Left lung (tissue), 10 donors: Measurements from ENCODE around the gene ZNF778. TPM values are rescaled to one million over a fixed set of nuclear protein-coding genes. Genes with fewer than 3 reads are reported as not detected.

Experiments used
- ATAC-seq: fragments of 200-7000 bp; cut with Tn5 transposase; one replicate; pipeline ENCODE4 v1.9.1; 2020; ENCODE audit warnings: moderate library complexity
- DNase-seq, 4 donors: peaks; one replicate each; pipeline ENCODE4 v3.0.0-alpha.2; 2013 to 2020
- H3K27ac ChIP-seq, 2 donors: fragments of 200-600 bp; sonication (generic) in 1 of 2; one replicate each; pipeline versions ENCODE4 v1.5.0 to v1.8.0; 2020 to 2021
- H3K27me3 ChIP-seq, 2 donors: fragments of 200-600 bp; sonication (generic) in 1 of 2; one replicate each; pipeline versions ENCODE4 v1.5.0 to v1.8.0; 2020 to 2021
- H3K36me3 ChIP-seq, 2 donors: fragments of 200-600 bp; sonication (generic) in 1 of 2; one replicate each; pipeline versions ENCODE4 v1.5.0 to v1.8.0; 2020 to 2021
- H3K4me1 ChIP-seq, 2 donors: fragments of 200-600 bp; one replicate each; pipeline ENCODE4 v1.8.0; 2021
- H3K4me3 ChIP-seq, 2 donors: fragments of 200-600 bp; sonication (generic) in 1 of 2; one replicate each; pipeline versions ENCODE4 v1.5.0 to v1.8.0; 2020 to 2021; ENCODE audit warnings: mild to moderate bottlenecking in 1 of 2
- H3K9me3 ChIP-seq, 2 donors: fragments of 200-600 bp; sonication (generic) in 1 of 2; one replicate each; pipeline versions ENCODE4 v1.5.0 to v1.8.0; 2020 to 2021
- CTCF ChIP-seq, 2 donors: fragments of 200-600 bp; sonication (generic) in 1 of 2; IDR thresholded peaks; one replicate each; pipeline versions ENCODE4 v1.5.0 to v1.8.0; 2021; ENCODE audit warnings: antibody characterized with exemption in 2 of 2
- intact Hi-C, 2 donors: fragments of 100-400 bp; cut with DNase I; formaldehyde crosslinking; loops; one replicate each; pipeline versions ENCODE4 v1.11.2 to v1.14.2; 2022
- polyA plus RNA-seq, 6 donors: library from polyadenylated mRNA; unstranded; fragments of 120-200 nt; gene quantifications; one replicate each; pipeline ENCODE4 v1.2.1, GENCODE V29; 2013; ENCODE audit not compliant: insufficient read length in 6 of 6
- total RNA-seq, 2 donors: library from RNA; stranded (reverse); fragmentation: NEBNext Ultra II Directional; extraction: Animal tissue kit (Norgen Biotek cat#: 25700); gene quantifications; one replicate each; pipeline ENCODE4 v1.2.1, GENCODE V29; 2021
- donor health status: DM: no; HTN: yes; CAD: no.
- donor health status: DM: no; HTN: no; CAD: no.

The ZNF778 gene
- total and polyA plus RNA-seq, 8 donors: 4.0 to 9.5 (median 6.1) TPM

- Histone ChIP-seq H3K4me3 (no peak overlapping the region), H3K4me1 (peaks cover 10 to 17% of the 10 kb centered on the region in 2 donors), H3K27me3 (peaks cover 0 to 89% of the 10 kb centered on the region in 2 donors), H3K9me3 (no peaks in the 10 kb centered on the region), H3K36me3 (no peaks in the 10 kb centered on the region), H3K27ac (no peak overlapping the region)
- no peak for DNase-seq
- intact Hi-C loops: no loop called here
- no peak for TF ChIP-seq CTCF (IDR thresholded peaks at IDR 0.05)
- no peak for ATAC-seq
Measured at GRCh38 chr16:89174055-89174827, 43.3 kb upstream of the ZNF778 start.

GRCh38 chr16:89174877-89175276 lies 42.6 kb upstream of the ZNF778 start:
- peaks cover 10 to 17% of the 10 kb centered on the region in 2 donors for H3K4me1 ChIP-seq
- no peak for TF ChIP-seq CTCF (IDR thresholded peaks at IDR 0.05)
- H3K4me3 ChIP-seq: no peak overlapping the region
- peaks cover 0 to 89% of the 10 kb centered on the region in 2 donors for H3K27me3 ChIP-seq
- DNase-seq: no peak
- ATAC-seq: no peak
- intact Hi-C loops: no loop called here
- H3K9me3 ChIP-seq: no peaks in the 10 kb centered on the region
- no peak overlapping the region for H3K27ac ChIP-seq
- no peaks in the 10 kb centered on the region for H3K36me3 ChIP-seq

- DNase-seq: no peak
- no peak overlapping the region for H3K27ac ChIP-seq
- ATAC-seq: no peak
- intact Hi-C loops: no loop called here
- peaks cover 10 to 14% of the 10 kb centered on the region in 2 donors for H3K4me1 ChIP-seq
- H3K27me3 ChIP-seq: peaks cover 0 to 89% of the 10 kb centered on the region in 2 donors
- no peaks in the 10 kb centered on the region for H3K36me3 ChIP-seq
- H3K4me3 ChIP-seq: no peak overlapping the region
- H3K9me3 ChIP-seq: no peaks in the 10 kb centered on the region
- no peak for TF ChIP-seq CTCF (IDR thresholded peaks at IDR 0.05)
Measured at GRCh38 chr16:89175280-89176146, 42.0 kb upstream of the ZNF778 start.

- intact Hi-C loops: no loop called here
- H3K9me3 ChIP-seq: no peaks in the 10 kb centered on the region
- no peak for ATAC-seq
- peaks cover 0 to 88% of the 10 kb centered on the region in 2 donors for H3K27me3 ChIP-seq
- no peaks in the 10 kb centered on the region for H3K36me3 ChIP-seq
- DNase-seq: no peak
- H3K4me3 ChIP-seq: no peak overlapping the region
- peaks cover 3 to 7% of the 10 kb centered on the region in 2 donors for H3K4me1 ChIP-seq
- no peak overlapping the region for H3K27ac ChIP-seq
- TF ChIP-seq CTCF (IDR thresholded peaks at IDR 0.05): no peak
Measured at GRCh38 chr16:89176147-89176690, 41.3 kb upstream of the ZNF778 start.

GRCh38 chr16:89176717-89177116 lies 40.8 kb upstream of the ZNF778 start:
- H3K36me3 ChIP-seq: no peaks in the 10 kb centered on the region
- no peaks in the 10 kb centered on the region for H3K9me3 ChIP-seq
- no peak for TF ChIP-seq CTCF (IDR thresholded peaks at IDR 0.05)
- DNase-seq (no peak), ATAC-seq (no peak)
- H3K4me1 ChIP-seq: peaks cover 1 to 4% of the 10 kb centered on the region in 2 donors
- intact Hi-C loops: no loop called here
- H3K4me3 ChIP-seq: no peak overlapping the region
- H3K27me3 ChIP-seq: peaks cover 0 to 89% of the 10 kb centered on the region in 2 donors
- H3K27ac ChIP-seq: no peak overlapping the region
